ENCODE data around the gene GOLGA2. TPM values are rescaled to one million over a fixed set of nuclear protein-coding genes. Genes with fewer than 3 reads are reported as not detected.

The GOLGA2 gene
- total and polyA plus RNA-seq, 2 of the 13 experiments (the other 11 are each of a cell fraction or from before 2014, with no cell fraction given): 45.3 to 45.8 TPM

DNA sequence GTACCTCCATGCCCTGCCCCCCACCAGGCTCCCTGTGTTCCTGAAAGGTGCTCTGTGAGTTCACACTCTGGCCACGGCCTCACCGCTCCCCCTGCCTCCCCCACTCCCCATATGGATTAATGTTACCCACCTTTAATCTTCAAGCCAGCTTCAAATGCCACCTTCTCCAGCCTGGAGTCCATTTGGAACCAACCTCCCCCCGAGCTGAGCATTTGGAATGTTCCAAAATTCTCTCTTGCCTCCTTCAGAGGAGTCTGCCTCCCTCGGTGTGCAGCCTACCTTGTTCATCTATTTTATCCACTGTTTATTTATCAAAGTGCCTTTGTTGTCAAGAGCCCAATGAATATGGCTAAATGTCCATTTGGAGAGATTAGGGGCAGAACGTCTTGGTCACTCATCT lies 4.3 kb downstream of the GOLGA2 start:
- no peaks in the 10 kb centered on the region; a peak in 1 of 5 replicates for H3K27me3 ChIP-seq (ENCODE audit: control insufficient read depth in 1 of 2, insufficient read depth in 2 of 2, low read length in 2 of 2)
- TF ChIP-seq ZNF558 (CRISPR knock-in tag; IDR thresholded peaks at IDR 0.05; ENCODE audit: borderline replicate concordance): no peak
- TF ChIP-seq TBX3 (IDR thresholded peaks at IDR 0.05; ENCODE audit: borderline replicate concordance): no peak
- no peak for TF ChIP-seq ZNF788 (CRISPR knock-in tag; IDR thresholded peaks at IDR 0.05; ENCODE audit: borderline replicate concordance)
- no peak for TF ChIP-seq ZFP82 (CRISPR knock-in tag; IDR thresholded peaks at IDR 0.05; ENCODE audit: borderline replicate concordance)
- no peak for TF ChIP-seq MED13 (CRISPR knock-in tag; IDR thresholded peaks at IDR 0.05)
- no peak for TF ChIP-seq SP5 (CRISPR knock-in tag; IDR thresholded peaks at IDR 0.05; ENCODE audit: borderline replicate concordance, low read depth)
- no peak for TF ChIP-seq ZNF777 (CRISPR knock-in tag; IDR thresholded peaks at IDR 0.05)
- TF ChIP-seq ZNF34 (CRISPR knock-in tag; IDR thresholded peaks at IDR 0.05; ENCODE audit: borderline replicate concordance): no peak
- no peak for TF ChIP-seq ZFP37 (CRISPR knock-in tag; IDR thresholded peaks at IDR 0.05; ENCODE audit: borderline replicate concordance)
- TF ChIP-seq ZNF792 (CRISPR knock-in tag; IDR thresholded peaks at IDR 0.05): no peak
- no peak for TF ChIP-seq ZNF136 (CRISPR knock-in tag; IDR thresholded peaks at IDR 0.05; ENCODE audit: low read depth)
- no peak for TF ChIP-seq RFX1 (IDR thresholded peaks at IDR 0.05)
- no peak for TF ChIP-seq MED8 (CRISPR knock-in tag; IDR thresholded peaks at IDR 0.05; ENCODE audit: insufficient replicate concordance)
- TF ChIP-seq RARA (CRISPR knock-in tag; IDR thresholded peaks at IDR 0.05): no peak
- no peak for TF ChIP-seq ZNF550 (CRISPR knock-in tag; IDR thresholded peaks at IDR 0.05; ENCODE audit: borderline replicate concordance)
- TF ChIP-seq ZNF326 (CRISPR knock-in tag; IDR thresholded peaks at IDR 0.05; ENCODE audit: borderline replicate concordance): no peak
- TF ChIP-seq, protein P1, sequence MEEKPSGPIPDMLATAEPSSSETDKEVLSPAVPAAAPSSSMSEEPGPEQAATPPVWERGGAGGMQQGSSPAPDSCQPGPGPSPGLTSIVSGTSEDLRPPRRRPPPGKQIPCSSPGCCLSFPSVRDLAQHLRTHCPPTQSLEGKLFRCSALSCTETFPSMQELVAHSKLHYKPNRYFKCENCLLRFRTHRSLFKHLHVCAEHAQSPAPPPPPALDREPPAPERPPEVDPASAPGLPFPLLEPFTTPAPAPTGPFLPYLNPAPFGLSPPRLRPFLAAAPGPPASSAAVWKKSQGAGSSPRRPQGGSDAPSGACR (CRISPR knock-in tag; IDR thresholded peaks at IDR 0.05): no peak
- no peak for TF ChIP-seq ZFP1 (CRISPR knock-in tag; IDR thresholded peaks at IDR 0.05)
- H3K79me2 ChIP-seq (ENCODE audit: insufficient read depth, low read length): peaks cover 24% of the 10 kb centered on the region
- no peak overlapping the region for H3K4me2 ChIP-seq (ENCODE audit: low read depth, low read length)
- no peak overlapping the region for H3K9ac ChIP-seq (ENCODE audit: insufficient read depth, low read depth, low read length)
- WGBS (ENCODE audit: low lambda C conversion rate): 94% methylated on average over 5 of the region's 5 CpGs
- no peak for FAIRE-seq
- in situ Hi-C loops (cut with HindIII; ENCODE audit: extremely low pct_ligation_motif_present, low pct_unique_long_range_greater_than_20kb) (no loop called here), intact Hi-C loops (cut with micrococcal nuclease; ENCODE audit: unreplicated experiment) (no loop called here)
- no peak for ATAC-seq
- peaks cover 11 to 55% of the 10 kb centered on the region in 2 experiments for H3K36me3 ChIP-seq (replicated peaks in 1 of 2; ENCODE audit: control insufficient read depth in 1 of 2, insufficient read depth in 2 of 2, low read length in 2 of 2)
- no peak overlapping the region for H2AFZ ChIP-seq (ENCODE audit: low read length)
- BruUV-seq (replicated peaks): no TSS peak
- peaks cover 16% of the 10 kb centered on the region for H3K4me1 ChIP-seq (ENCODE audit: insufficient read depth, low read length)
- no peak overlapping the region for H3K27ac ChIP-seq (ENCODE audit: extremely low read length, insufficient read depth, low read length)
- CTCF ChIA-PET (ENCODE audit: low intra/inter-chr PET ratio, low total read pairs): no interaction called here
- no peaks in the 10 kb centered on the region for H3K9me3 ChIP-seq (ENCODE audit: low read length)
- POLR2A ChIA-PET: no interaction called here
- H3K4me3 ChIP-seq (replicated peaks in 1 of 3; ENCODE audit: insufficient read depth in 1 of 3, low read depth in 2 of 3, low read length in 3 of 3): no peak overlapping the region
- no peak for DNase-seq (ENCODE audit: low spot score)
- H4K20me1 ChIP-seq (ENCODE audit: insufficient read depth, low read length): 0 out of 2 replicates have a peak, but pooled peaks cover 5% of the 10 kb centered on the region

Measured in HepG2 (cell line).